ENCODE measurements around the gene KIAA2012. TPM values are rescaled to one million over a fixed set of nuclear protein-coding genes. Genes with fewer than 3 reads are reported as not detected.

The KIAA2012 gene
- total and polyA plus RNA-seq, 4 donors: under 0.01 to 0.61 (median 0.42) TPM

GRCh38 chr2:202112041-202112440, 39.0 kb downstream of the KIAA2012 start:
- H3K27ac ChIP-seq (ENCODE audit: low read depth in 1 of 2, low read length in 2 of 2): no peak overlapping the region
- WGBS: 96% methylated on average over 7 of the region's 7 CpGs
- H3K9ac ChIP-seq (ENCODE audit: low read depth in 1 of 2, low read length in 2 of 2): no peak overlapping the region
- H3K4me3 ChIP-seq (ENCODE audit: low read depth in 1 of 3, low read length in 3 of 3): no peak overlapping the region
- H3K9me3 ChIP-seq (ENCODE audit: control insufficient read depth in 4 of 4, low read length in 3 of 4): no peaks in the 10 kb centered on the region
- no peak for DNase-seq (ENCODE audit: low spot score)
- no peaks in the 10 kb centered on the region for H3K27me3 ChIP-seq (ENCODE audit: control insufficient read depth in 4 of 4, insufficient read depth in 4 of 4, low read length in 3 of 4)
- H3K36me3 ChIP-seq (ENCODE audit: control insufficient read depth in 4 of 4, insufficient read depth in 3 of 4, low read depth in 1 of 4, low read length in 3 of 4): no peaks in the 10 kb centered on the region
- peaks cover 3 to 24% (median 14%) of the 10 kb centered on the region in 4 donors for H3K4me1 ChIP-seq (ENCODE audit: control insufficient read depth in 4 of 4, insufficient read depth in 4 of 4, low read length in 3 of 4)
- TF ChIP-seq YY1 (IDR thresholded peaks at IDR 0.05) (no peak), JUND (IDR thresholded peaks at IDR 0.05) (no peak), MAX (IDR thresholded peaks at IDR 0.05) (no peak), RAD21 (IDR thresholded peaks at IDR 0.05) (no peak), FOXA1 (IDR thresholded peaks at IDR 0.05) (no peak), TAF1 (conservative IDR thresholded peaks at IDR 0.05) (no peak), ZBTB33 (IDR thresholded peaks at IDR 0.05) (no peak), FOXA2 (IDR thresholded peaks at IDR 0.05) (no peak), CTCF (IDR thresholded peaks at IDR 0.05; ENCODE audit: low read depth, low read length, missing input control) (no peak), GABPA (IDR thresholded peaks at IDR 0.05 in 1 of 2, conservative IDR thresholded peaks at IDR 0.05 in 1 of 2) (no peak), REST (IDR thresholded peaks at IDR 0.05) (no peak), HNF4A (conservative IDR thresholded peaks at IDR 0.05) (no peak), RXRA (IDR thresholded peaks at IDR 0.05) (no peak), ATF3 (IDR thresholded peaks at IDR 0.05) (no peak), EGR1 (IDR thresholded peaks at IDR 0.05; ENCODE audit: low read depth in 2 of 2) (no peak), HNF4G (IDR thresholded peaks at IDR 0.05) (no peak), SP1 (IDR thresholded peaks at IDR 0.05) (no peak), NR2F2 (IDR thresholded peaks at IDR 0.05) (no peak)
